GM18867 (cell line): ENCODE data around the gene TIPRL.
"Not testable (repeated sequence)": the region's sequence is repeated elsewhere in the genome, so short reads cannot be mapped to it uniquely, and the experiment has no call there.

Experiments used
- ATAC-seq: cut with Tn5 transposase; IDR thresholded peaks from one replicate; pipeline ENCODE4 v1.9.1; 2021; ENCODE audit warnings: mild to moderate bottlenecking, moderate library complexity; ENCODE audit not compliant: unreplicated experiment

TIPRL gene

DNA sequence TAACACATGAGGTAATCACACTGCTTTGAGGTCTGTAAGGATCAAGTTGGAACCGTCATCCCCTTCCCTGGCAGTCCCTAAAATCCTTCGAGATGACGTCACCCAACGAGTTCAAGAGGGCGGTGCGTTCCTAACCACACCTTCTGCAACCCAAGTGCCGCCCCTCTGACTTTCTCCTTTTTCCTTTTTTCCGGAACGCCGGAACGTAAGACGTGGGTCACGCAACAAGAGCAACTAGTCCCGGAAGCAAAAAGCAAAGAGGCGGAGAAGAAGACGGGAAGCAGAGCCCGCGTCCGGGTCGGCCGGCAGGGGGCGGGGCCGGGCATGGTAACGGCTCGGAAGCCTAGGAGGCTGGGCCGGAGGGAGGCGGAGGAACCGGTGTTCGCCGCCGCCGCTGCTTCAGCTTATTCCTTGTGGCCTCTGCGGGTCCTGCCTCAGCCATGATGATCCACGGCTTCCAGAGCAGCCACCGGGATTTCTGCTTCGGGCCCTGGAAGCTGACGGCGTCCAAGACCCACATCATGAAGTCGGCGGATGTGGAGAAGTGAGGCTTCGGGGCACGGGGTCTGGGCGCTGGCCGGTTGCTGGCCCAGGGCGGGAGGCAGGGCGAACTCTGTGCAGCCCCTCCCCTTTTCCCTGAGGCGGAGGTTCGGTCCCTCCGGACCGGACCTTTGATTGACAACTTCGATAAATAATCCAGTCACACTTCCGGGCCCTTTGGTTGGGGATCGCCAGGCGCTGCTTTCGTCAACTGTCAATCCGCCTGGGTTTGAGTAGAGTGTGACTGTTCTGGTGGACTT is at the start of gene TIPRL:
TSS of gene TIPRL (plus strand) at position 325 of the 800 bp plus-strand sequence. CDS start at position 441, 116 bp downstream.
- peak; percentile 93 for ATAC-seq

DNA sequence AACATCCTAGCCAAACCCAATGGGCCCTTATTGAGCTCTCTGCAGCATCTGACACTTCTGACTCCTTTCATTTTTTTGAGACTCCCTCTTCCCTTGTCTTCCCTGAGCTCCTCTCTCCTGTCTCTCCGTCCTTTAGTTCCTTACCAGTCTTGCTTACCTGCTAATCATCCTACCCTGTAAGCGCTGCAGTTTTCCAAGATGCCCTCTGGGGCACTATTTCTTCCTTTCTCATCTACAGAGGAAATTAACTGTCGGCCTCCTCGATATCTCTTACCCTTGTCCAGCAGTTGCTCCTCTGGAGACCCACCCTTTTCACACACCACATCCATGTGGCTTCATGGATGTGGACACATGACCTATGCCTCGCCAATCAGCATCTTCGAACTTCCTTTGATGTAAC is 48.8 kb upstream of the TIPRL start:
- no peak for ATAC-seq

GRCh38 chr1:168134132-168134531 is 44.6 kb upstream of the TIPRL start:
- no peak for ATAC-seq

GRCh38 chr1:168134642-168135041 is 44.1 kb upstream of the TIPRL start:
- ATAC-seq: no peak

- ATAC-seq: no peak
Measured at GRCh38 chr1:168135116-168135920, 43.4 kb upstream of the TIPRL start.

DNA sequence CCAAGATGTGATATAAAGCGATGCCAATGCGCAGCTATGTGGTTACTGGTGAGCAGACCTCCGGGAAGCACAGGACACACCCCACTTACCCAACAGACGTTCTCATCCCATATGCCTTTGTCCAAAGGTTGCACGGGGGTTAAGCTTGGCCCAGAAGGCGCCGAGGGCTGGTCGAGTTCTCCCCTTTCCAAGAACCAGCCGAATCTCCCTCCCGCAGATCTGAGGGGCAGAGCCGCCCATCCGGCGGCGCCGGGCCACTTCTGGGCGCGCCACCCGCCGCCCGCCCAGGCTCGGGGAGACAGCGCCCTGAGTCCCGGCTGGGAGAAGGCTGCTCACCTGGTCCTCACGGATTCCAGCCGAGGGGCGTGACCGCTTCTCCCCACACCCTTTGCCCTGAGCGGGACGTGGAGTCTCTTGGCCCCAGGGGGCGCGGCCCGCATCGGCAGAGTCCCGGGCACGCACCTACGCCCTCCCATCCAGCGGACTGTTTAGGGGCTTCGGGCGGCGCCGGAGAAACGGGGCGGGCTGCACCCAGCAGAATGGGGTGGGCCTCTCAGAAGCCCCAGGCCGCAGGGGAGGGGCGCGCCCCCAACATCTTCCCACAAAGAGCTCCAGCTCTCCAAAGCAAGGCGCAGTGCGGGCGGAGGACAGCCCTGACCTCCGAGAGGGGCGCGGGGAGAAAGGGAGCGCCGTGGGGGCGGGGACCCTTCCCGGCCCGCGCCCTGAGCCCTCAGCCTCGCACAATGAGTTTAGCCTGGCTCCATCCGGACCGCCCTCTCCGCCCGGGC is 42.6 kb upstream of the TIPRL start:
- ATAC-seq: peak; percentile 31

GRCh38 chr1:168136709-168137514 is 41.9 kb upstream of the TIPRL start, which contains the start of gene GPR161:
Gene GPR161, minus strand, starts transcription at chr1:168136930. Its CDS starts 32,080 bp downstream, at chr1:168104850.
- peak; percentile 56 for ATAC-seq

DNA sequence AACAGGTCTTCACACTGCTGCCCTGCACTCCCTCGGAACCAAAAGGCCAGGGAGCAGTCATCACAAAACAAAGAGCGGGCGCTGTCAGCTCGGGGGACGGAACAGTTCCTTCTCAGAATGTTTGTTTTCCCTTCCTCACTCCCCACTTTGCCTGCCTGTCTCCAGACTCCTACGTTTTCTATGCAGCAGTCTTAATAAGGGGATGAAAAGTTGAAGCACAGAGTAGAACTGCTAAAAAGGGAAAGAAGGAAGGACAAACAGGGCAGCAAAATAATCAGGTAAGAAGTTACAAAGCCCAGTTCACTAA is 41.3 kb upstream of the TIPRL start:
- no peak for ATAC-seq

DNA sequence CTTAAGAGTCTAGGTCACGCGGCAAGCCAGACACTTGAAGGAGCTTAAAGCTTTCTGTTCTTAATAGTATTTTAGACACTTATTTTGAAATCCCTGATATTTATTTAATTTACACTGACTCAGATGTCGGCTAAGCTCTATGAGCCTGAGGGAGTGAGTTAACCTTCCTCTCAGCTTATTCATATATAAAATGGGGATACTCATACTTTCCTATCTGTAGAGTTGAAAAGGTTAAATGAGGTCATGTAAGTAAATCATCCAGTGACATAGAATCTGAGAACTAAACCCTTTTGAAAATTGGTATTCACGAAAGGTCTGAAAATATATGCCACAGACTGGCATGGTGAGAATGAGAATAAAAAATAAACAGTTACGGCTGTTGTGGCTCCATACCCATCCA is 40.6 kb upstream of the TIPRL start:
- no peak for ATAC-seq

DNA sequence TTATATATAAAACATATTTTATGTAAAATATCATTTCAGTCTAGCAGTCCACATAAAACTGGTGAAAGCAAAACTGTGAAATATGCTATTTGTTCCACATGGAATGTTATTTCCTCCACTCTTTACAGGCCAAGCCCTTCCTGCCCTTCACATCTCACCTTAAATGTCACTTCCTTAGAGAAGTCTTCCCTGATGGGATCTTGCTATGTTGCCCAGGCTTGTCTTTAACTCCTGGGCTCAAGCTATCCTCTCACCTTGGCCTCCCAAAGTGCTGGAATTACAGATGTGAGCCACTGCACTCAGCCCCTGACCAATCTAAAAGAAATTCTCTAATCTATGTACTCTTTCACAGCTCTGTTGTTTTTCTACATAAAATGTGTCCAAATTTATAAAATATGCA is 39.7 kb upstream of the TIPRL start:
- ATAC-seq: no peak

- ATAC-seq: no peak
Measured at GRCh38 chr1:168141871-168142385, 36.8 kb upstream of the TIPRL start.

GRCh38 chr1:168145184-168146159 is 33.3 kb upstream of the TIPRL start:
- ATAC-seq: peak; percentile 91

DNA sequence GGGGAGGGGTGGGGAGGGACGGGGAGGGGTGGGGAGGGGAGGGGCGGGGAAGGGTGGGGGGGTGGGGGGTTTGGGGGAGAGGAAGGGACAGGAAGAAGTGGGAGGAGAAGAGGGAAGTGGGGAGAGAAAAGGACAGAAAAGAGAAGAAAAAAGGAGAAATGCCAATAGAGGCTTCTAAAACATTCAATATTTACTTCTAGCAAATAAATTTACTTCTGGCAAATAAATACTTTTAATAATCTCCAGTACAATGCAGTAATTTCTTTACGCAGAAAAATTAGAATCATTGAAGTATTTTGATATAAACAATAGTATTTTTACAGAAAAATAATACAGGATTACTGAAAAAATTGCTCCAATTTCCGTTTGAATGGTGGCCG is 32.6 kb upstream of the TIPRL start:
- no peak for ATAC-seq

DNA sequence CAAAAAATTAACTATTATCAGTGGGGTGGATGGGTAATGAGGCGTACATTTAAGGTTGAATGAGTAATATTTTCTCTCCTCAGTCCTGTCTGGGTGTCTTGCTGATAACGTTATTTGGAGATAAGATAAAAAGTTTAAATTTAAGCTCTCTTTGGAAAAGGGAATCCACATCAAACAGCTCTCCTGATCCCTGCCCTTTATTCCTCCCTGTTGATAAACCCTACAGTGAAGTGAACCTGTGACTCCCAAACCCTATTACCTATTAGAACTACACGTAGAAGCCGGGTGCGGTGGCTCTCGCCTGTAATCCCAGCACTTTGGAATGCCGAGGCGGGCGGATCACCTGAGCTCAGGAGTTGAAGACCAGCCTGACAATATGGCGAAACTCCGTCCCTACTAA is 32.1 kb upstream of the TIPRL start:
- no peak for ATAC-seq

DNA sequence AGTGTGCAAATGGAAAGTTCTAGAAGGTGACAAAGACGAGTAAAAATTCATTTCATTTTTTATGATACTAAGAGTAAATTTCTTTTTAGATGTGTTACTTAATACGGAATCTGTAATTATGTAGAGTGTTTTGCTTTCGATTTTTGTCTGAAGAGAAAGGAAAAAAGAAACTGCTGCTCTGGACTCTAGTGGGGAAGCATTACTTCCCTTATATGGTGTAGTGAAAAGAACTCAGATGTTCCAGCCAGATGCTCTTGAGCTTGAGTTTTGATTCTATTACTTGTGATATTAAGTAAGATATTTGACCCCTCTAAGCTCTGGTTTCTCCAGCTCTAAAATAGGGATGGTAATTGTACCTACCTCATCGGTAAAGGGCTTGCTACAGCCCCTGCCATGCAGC is 29.8 kb upstream of the TIPRL start:
- ATAC-seq: peak; percentile 83

- ATAC-seq: no peak
Measured at GRCh38 chr1:168150283-168150682, 28.5 kb upstream of the TIPRL start.

DNA sequence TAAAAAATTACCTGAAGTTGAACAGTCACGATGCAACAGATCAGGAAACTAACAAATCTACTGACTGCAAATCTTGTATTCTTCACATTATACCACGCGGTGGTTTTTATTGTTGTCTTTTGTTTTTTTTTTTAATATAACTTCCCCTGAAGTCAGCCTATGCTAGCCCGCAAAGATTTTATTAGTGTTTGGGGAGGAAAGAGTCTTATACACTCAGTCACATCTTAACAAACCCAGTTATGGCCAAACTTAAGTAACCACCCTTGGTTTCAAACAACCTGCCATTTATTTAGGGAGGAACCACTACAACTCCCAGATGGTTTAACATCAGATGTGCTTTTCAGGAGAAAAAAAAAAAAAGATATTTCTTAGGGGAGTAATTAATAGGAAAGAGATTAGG is 26.8 kb upstream of the TIPRL start:
- ATAC-seq: no peak

- ATAC-seq: not testable (repeated sequence)
Measured at GRCh38 chr1:168154707-168155106, 24.1 kb upstream of the TIPRL start.

- no peak for ATAC-seq
Measured at GRCh38 chr1:168155910-168156309, 22.9 kb upstream of the TIPRL start.
